Activated T-cell treated with anti-CD3 and anti-CD28 coated beads, Interleukin-2, amount 50 U/mL, for 72 hours (primary cell): ENCODE results near the gene ULBP2. TPM values are rescaled to one million over a fixed set of nuclear protein-coding genes. Genes with fewer than 3 reads are reported as not detected.
"Not testable (repeated sequence)": the region's sequence is repeated elsewhere in the genome, so short reads cannot be mapped to it uniquely, and the experiment has no call there.

ENCODE experiments used
- ATAC-seq, 2 donors: fragments of 150-1000 bp; cut with Tn5 transposase; replicated peaks in 1 of 2; 2 replicates each; pipeline ENCODE4 v1.10.0; 2021; ENCODE audit warnings: moderate library complexity in 2 of 2, mild to moderate bottlenecking in 1 of 2
- DNase-seq, 2 donors: peaks; one replicate each; pipeline ENCODE4 v3.0.0; 2021 to 2022; ENCODE audit warnings: mixed read lengths in 1 of 2
- H3K27ac Mint-ChIP-seq: one replicate; pipeline ENCODE4 v1.8.0; 2022; ENCODE audit warnings: mild to moderate bottlenecking, moderate library complexity, mixed read lengths
- H3K27me3 Mint-ChIP-seq: one replicate; pipeline ENCODE4 v1.8.0; 2022; ENCODE audit warnings: low read depth, mixed read lengths
- H3K36me3 Mint-ChIP-seq, 2 donors: one replicate each; pipeline ENCODE4 v1.8.0; 2022; ENCODE audit warnings: mixed read lengths in 2 of 2, mild to moderate bottlenecking in 1 of 2; ENCODE audit not compliant: insufficient read depth in 2 of 2
- H3K4me1 Mint-ChIP-seq: one replicate; pipeline ENCODE4 v1.8.0; 2022; ENCODE audit warnings: low read depth, mixed read lengths
- H3K4me3 Mint-ChIP-seq, 2 donors: one replicate each; pipeline ENCODE4 v1.8.0; 2022; ENCODE audit warnings: mild to moderate bottlenecking in 2 of 2, mixed read lengths in 2 of 2, moderate library complexity in 2 of 2
- H3K9me3 Mint-ChIP-seq, 2 donors: one replicate each; pipeline ENCODE4 v1.8.0; 2022; ENCODE audit warnings: mixed read lengths in 2 of 2
- total RNA-seq, 2 donors: library from RNA; stranded (reverse); gene quantifications; one replicate each; pipeline ENCODE4 v1.2.3, GENCODE V29; 2022

ULBP2 gene
- total RNA-seq, 2 donors from 2014 or later = 1.00 to 1.5 TPM

DNA sequence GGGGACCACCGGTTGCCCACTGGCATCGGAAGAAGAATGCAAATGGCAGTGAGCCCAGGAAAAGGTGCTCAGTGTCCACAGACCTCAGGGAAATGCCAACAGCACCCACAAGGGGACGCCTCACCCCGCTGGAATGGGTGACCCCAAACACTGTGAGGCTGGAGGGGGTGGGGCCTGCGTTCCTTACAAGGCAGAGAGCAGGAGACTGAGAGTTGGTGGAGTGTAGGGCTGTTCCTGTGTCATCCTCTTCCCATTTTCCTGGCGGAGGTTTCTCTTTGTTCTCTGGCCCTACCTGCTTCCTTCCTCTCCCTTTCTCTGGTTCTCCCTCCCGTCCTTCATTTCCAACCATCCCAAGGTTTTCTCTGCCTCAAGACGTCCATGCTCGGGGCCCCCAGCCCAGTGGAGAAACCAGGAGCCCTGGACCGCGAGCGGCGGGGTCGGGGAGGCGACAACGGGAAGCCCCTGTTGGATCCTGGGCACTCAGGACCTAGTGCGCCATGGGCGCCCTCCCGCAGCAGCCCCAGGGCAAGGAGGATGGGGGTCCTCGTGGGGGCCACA is 3.7 kb upstream of the ULBP2 start:
- ATAC-seq = peak; percentile 40 to 48
- Mint-ChIP-seq H3K4me1 (peaks cover 61% of the 10 kb centered on the region), H3K4me3 (peak overlapping the region; percentile 79 to 94), H3K27me3 (peaks cover 79% of the 10 kb centered on the region)
- H3K27ac Mint-ChIP-seq, H3K9me3 Mint-ChIP-seq, DNase-seq, H3K36me3 Mint-ChIP-seq: not testable (repeated sequence)

DNA sequence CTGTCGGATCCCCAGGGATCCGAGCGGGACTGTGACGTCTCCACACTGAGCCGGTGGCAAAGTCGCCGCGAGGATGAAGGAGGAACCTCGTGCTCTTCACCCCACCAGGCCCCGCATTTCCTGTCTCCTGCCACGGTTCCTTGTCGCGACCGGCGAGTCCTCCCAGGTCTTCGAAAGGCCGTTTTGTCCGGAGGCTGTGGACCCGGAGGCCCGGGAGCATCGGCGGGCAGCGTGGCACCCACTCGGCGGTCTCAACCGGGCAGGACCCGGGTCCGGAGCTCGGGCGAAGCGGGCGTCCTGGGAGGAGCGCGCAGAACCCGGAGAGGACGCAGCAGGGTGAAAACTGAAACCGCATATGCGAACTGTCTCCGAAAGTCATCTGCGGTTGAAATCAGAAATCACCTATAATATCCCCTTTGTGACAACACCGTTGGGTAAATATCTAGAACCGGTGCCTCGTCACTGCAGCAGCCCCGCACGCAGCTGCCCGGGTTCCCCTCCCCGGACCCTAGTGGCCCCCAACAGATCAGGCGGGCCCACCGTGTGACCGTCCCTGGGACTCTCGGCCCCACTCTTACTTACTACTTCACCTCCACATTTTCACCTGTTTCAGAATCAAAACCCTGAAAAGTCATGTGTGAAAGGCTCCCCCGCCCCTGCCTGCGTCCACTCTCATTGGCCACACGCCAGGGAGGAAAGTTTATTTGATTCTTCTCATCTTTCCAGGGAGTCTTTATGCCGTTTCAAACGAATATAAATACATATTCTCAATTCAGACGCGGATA is 3.1 kb upstream of the ULBP2 start:
- H3K36me3 Mint-ChIP-seq = no peaks in the 10 kb centered on the region
- ATAC-seq (peak; percentile 35 to 47), DNase-seq (peak; percentile 55 to 63)
- no peaks in the 10 kb centered on the region for H3K9me3 Mint-ChIP-seq
- peaks cover 79% of the 10 kb centered on the region for H3K27me3 Mint-ChIP-seq
- H3K4me3 Mint-ChIP-seq = peak overlapping the region; percentile 79 to 94
- peak overlapping the region; percentile 52 for H3K27ac Mint-ChIP-seq
- H3K4me1 Mint-ChIP-seq = peaks cover 61% of the 10 kb centered on the region

DNA sequence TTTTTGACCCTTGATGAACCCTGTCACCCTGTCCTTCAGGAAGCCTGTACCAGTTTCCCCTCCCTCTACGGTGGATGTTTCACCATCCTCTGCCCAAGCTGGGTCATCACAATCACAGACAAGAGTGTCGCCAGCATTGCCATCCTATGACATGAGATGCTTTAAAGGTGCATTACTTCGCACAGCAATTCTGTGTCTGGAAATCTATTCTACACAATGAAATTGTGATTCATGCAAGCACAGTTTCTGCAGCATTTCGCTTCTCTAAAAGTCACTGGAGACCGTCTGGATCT is 2.5 kb upstream of the ULBP2 start:
- Mint-ChIP-seq H3K27me3 (peaks cover 75% of the 10 kb centered on the region), H3K4me3 (peak overlapping the region; percentile 79 to 94), H3K4me1 (peaks cover 58% of the 10 kb centered on the region), H3K27ac (peak overlapping the region; percentile 52), H3K36me3 (no peaks in the 10 kb centered on the region), H3K9me3 (no peaks in the 10 kb centered on the region)
- no peak for ATAC-seq
- DNase-seq = no peak

DNA sequence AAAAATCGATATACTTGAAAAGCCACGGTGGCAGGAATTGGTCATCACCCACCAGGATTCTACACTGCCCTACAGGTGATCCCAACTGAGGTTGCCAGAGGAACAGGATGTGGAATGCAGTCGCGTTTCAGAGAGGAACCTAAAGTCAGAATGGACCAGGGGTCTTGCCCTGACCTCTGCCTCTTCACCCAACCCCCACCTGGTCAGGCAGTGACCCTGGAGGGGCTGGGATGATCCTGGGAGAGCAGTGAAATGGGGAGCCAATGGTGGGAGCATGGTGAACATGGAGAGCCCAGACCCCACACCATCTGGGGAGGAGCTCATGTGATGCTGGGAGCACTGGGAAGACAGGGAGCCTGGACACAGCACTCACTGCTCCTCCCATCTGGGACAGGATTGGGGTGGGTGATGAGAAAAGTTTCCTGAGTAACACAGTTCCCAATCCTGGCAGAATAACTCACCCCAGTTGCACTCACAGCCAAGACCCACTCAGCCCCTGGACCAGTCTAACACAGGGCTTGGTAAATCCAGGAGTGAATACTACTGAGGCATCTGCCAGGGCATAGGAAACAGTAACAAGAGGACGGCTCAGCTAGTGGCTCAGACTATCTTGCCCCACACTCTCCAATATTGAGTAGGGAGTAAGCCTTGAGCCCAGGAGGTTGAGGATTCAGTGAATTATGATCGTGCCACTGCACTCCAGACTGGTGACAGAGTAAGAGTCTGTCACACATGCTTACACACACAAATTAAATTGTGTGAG is 1.7 kb upstream of the ULBP2 start:
- Mint-ChIP-seq H3K9me3 (no peaks in the 10 kb centered on the region), H3K27ac (no peak overlapping the region), H3K36me3 (no peaks in the 10 kb centered on the region), H3K4me1 (peaks cover 50% of the 10 kb centered on the region), H3K27me3 (peaks cover 67% of the 10 kb centered on the region), H3K4me3 (peak overlapping the region; percentile 79 to 94)
- no peak for ATAC-seq
- DNase-seq = no peak

DNA sequence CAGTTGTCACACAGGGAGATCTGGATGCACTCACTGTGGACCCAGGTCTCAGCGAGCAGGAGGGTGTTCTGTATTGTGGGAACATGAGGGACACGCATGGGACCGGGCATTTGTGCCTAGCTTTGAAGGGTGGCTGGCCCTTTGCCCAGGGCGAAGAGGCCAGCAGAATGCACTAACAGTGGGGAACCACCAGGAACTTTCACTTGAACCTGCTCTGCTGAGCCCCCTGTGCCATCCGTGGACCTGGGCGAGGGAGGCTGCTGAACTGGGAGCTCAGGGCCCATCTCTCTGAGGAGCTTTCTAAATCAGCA is 1.2 kb upstream of the ULBP2 start:
- Mint-ChIP-seq H3K9me3 (no peaks in the 10 kb centered on the region), H3K4me3 (peak overlapping the region; percentile 41 to 60), H3K27me3 (peaks cover 62% of the 10 kb centered on the region), H3K4me1 (peaks cover 46% of the 10 kb centered on the region), H3K36me3 (no peaks in the 10 kb centered on the region), H3K27ac (no peak overlapping the region)
- DNase-seq (no peak), ATAC-seq (no peak)

DNA sequence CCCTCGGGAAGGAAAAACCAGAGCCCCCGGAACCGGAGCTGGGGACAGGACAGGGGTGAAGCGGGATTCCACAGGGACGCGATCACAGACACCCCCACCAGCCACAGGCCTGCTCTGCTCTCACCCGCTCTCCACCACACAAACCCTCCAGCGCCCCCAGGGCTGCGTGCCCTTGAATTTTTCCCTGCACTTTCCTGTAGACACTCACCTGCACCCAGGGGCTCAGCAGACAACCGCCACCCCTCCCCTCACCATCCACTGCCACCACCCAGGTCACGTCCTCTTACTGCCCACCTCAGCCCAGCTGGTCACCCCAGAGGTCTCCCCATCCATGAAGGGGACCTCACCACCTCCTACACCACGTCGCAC is 631 bp downstream of the ULBP2 start:
- peaks cover 54% of the 10 kb centered on the region for H3K27me3 Mint-ChIP-seq
- H3K4me3 Mint-ChIP-seq = peak overlapping the region; percentile 90 to 93
- no peaks in the 10 kb centered on the region for H3K9me3 Mint-ChIP-seq
- ATAC-seq (no peak), DNase-seq (no peak)
- H3K27ac Mint-ChIP-seq = no peak overlapping the region
- H3K36me3 Mint-ChIP-seq = no peaks in the 10 kb centered on the region
- H3K4me1 Mint-ChIP-seq = peaks cover 46% of the 10 kb centered on the region

DNA sequence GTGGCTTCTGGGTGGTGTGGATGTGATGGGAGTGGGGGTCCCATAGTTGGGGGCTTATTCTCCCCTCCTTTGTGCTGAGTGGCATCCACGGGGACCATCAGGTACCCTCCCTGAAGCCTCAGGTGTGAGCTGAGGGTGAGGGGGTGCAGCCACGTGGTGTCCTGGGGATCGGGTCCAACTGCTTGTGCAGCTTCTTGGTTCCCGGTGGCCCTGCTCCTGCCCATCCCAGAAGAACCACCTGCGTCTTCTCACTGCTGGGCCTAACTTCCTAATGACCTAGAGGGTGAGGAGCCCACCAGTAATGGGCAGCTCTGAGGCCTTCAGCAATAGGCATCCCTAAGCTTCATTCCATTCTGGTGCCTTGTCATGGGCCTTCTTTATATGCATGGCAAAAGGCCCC is 1.5 kb downstream of the ULBP2 start:
- peak overlapping the region in 1 of 2 donors; percentile 90 for H3K4me3 Mint-ChIP-seq

DNA sequence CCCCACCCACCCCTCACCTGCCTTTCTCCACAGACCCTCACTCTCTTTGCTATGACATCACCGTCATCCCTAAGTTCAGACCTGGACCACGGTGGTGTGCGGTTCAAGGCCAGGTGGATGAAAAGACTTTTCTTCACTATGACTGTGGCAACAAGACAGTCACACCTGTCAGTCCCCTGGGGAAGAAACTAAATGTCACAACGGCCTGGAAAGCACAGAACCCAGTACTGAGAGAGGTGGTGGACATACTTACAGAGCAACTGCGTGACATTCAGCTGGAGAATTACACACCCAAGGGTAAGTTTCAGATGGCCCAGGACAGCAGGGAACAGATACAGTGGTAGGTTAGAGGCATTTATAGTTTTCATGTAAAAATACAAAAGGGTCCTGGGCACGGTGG is 3.5 kb downstream of the ULBP2 start:
- Mint-ChIP-seq H3K4me1 (peaks cover 22% of the 10 kb centered on the region), H3K27me3 (peaks cover 61% of the 10 kb centered on the region)
- H3K27ac Mint-ChIP-seq, H3K9me3 Mint-ChIP-seq, H3K4me3 Mint-ChIP-seq, ATAC-seq, DNase-seq, H3K36me3 Mint-ChIP-seq: not testable (repeated sequence)

More for the DNA sequence above, 1.5 kb downstream of the ULBP2 start:
- not testable (repeated sequence) for ATAC-seq, H3K36me3 Mint-ChIP-seq, DNase-seq, H3K9me3 Mint-ChIP-seq, H3K27ac Mint-ChIP-seq
- Mint-ChIP-seq H3K27me3 (peaks cover 57% of the 10 kb centered on the region), H3K4me1 (peaks cover 38% of the 10 kb centered on the region)

DNA sequence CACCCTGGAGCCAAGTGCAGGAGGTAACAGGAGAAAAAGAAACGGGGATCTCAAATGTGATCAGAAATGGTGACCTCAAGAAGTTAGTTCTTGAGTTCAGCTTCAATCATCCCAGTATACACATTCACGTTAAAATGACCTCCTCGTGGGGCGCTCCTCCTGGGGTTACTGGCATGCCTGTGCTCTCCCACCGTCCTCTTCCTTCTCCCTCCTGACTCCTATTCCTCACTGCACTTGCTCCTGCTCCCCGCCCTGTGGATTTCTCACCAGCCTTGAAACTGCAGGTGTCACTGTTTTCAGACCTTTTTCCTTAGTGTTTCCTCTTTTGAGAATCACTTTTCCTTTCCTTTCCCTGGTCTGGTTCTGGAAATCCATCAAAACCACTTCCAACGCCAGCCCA is 4.8 kb downstream of the ULBP2 start:
- not testable (repeated sequence) for H3K36me3 Mint-ChIP-seq, H3K4me3 Mint-ChIP-seq, H3K27ac Mint-ChIP-seq, H3K9me3 Mint-ChIP-seq, H3K4me1 Mint-ChIP-seq, DNase-seq, ATAC-seq
- H3K27me3 Mint-ChIP-seq = peaks cover 68% of the 10 kb centered on the region

DNA sequence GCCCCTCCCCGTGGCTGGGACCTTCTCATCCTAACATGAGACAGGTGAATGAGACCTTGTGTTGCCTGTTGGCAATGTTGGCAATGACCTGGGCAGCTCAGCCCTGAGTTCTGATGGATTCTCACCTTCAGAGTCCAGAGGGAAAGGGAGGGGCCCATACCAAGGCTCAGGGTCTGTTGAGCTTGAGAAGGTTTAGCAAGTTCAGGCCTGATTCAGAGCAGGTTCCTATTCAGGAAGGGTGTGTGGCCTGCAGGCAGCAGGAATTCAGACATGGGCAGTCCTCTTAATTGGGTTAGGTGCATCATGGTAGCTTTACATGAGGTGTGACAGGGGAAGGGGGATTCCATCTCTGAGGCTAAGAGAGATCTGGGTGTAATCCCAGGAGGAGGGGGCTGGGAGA is 5.7 kb downstream of the ULBP2 start:
- DNase-seq, H3K4me1 Mint-ChIP-seq, H3K9me3 Mint-ChIP-seq, H3K36me3 Mint-ChIP-seq, H3K4me3 Mint-ChIP-seq, H3K27ac Mint-ChIP-seq: not testable (repeated sequence)
- peaks cover 74% of the 10 kb centered on the region for H3K27me3 Mint-ChIP-seq
- peak in 1 of 2 donors; percentile 13 for ATAC-seq

DNA sequence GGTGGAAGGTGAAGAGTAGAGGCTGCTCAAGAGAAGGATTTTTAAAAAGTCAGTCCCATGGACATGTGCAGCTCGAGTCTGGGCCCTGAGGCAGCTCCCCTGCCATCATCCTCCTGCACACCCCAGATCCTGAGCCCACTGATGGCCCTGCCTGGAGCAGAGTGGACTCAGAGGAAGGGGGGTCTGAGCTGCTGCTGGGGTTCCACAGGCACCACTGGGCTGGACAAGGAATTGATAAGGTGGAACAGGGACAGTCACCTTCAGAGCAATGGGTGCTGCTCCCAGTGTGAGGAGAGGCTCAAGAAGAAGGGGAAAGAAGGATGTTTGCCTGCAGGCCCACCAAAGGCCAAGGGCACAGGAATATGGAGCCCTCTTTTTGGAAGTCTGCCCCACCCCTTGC is 6.2 kb downstream of the ULBP2 start:
- Mint-ChIP-seq H3K36me3 (no peaks in the 10 kb centered on the region), H3K9me3 (no peaks in the 10 kb centered on the region), H3K27me3 (peaks cover 74% of the 10 kb centered on the region), H3K4me1 (no peaks in the 10 kb centered on the region), H3K27ac (no peak overlapping the region), H3K4me3 (no peak overlapping the region)
- ATAC-seq (no peak), DNase-seq (no peak)

DNA sequence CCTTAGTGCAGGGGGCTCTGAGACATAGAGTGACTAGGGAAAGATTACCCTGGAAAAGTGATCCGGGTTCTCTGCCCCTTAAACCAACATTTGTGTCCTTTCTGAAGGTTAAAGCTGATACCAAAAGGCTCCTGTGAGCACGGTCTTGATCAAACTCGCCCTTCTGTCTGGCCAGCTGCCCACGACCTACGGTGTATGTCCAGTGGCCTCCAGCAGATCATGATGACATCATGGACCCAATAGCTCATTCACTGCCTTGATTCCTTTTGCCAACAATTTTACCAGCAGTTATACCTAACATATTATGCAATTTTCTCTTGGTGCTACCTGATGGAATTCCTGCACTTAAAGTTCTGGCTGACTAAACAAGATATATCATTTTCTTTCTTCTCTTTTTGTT is 6.8 kb downstream of the ULBP2 start:
- no peaks in the 10 kb centered on the region for H3K4me1 Mint-ChIP-seq
- H3K27me3 Mint-ChIP-seq = peaks cover 74% of the 10 kb centered on the region
- no peak for ATAC-seq
- no peak overlapping the region for H3K27ac Mint-ChIP-seq
- H3K36me3 Mint-ChIP-seq = no peaks in the 10 kb centered on the region
- no peak for DNase-seq
- no peaks in the 10 kb centered on the region for H3K9me3 Mint-ChIP-seq
- H3K4me3 Mint-ChIP-seq = no peak overlapping the region

DNA sequence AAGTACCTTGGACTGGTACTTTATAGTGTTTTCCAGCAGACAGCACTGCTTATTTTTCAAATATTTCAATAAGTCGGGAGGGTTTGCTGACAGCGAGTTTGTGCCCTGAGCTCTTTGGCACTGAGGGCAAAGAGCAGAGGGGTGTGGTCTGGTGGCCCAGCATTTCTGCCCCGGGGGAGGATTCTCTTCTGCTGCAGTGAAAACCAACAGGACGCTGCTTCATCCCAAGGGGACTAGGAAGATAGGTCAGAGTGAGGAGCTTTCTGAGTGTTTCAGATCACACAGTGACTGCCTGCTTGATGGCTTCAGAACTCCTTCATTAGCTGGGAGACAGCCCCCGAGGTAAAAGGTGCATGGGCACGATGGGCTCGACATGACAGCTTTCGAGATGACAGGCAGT is 8.6 kb downstream of the ULBP2 start:
- no peak for DNase-seq
- H3K36me3 Mint-ChIP-seq = no peaks in the 10 kb centered on the region
- peaks cover 82% of the 10 kb centered on the region for H3K27me3 Mint-ChIP-seq
- H3K27ac Mint-ChIP-seq = no peak overlapping the region
- H3K4me3 Mint-ChIP-seq = no peak overlapping the region
- H3K4me1 Mint-ChIP-seq = peaks cover 5% of the 10 kb centered on the region
- no peak for ATAC-seq
- H3K9me3 Mint-ChIP-seq = no peaks in the 10 kb centered on the region
